Measurements from ENCODE around the gene CRACR2A.

- no peak for TF ChIP-seq CTCF (IDR thresholded peaks at IDR 0.05)
- no peak for TF ChIP-seq POLR2AphosphoS5 (IDR thresholded peaks at IDR 0.05; ENCODE audit: low read depth, low read length)
- TF ChIP-seq TCF7L2 (IDR thresholded peaks at IDR 0.05; ENCODE audit: low read depth, low read length), result no peak
- TF ChIP-seq SIN3A (IDR thresholded peaks at IDR 0.05; ENCODE audit: borderline replicate concordance, insufficient read depth, low read depth, low read length), result no peak
- no peak for TF ChIP-seq REST (IDR thresholded peaks at IDR 0.05; ENCODE audit: insufficient read depth in 1 of 2, low read depth in 2 of 2, low read length in 1 of 2)
Measured at GRCh38 chr12:3632256-3632655, 120.7 kb downstream of the CRACR2A start.

All from Panc1 (cell line).